Measurements from ENCODE around the gene C10orf88. TPM values are rescaled to one million over a fixed set of nuclear protein-coding genes. Genes with fewer than 3 reads are reported as not detected.

C10orf88 gene
- total and polyA plus RNA-seq, 9 of the 15 experiments (the other 6 are each of a cell fraction or from before 2014, with no cell fraction given) = 2.5 to 9.6 (median 7.5) TPM

- TF ChIP-seq ZC3H11A (IDR thresholded peaks at IDR 0.05; ENCODE audit: low read depth, low read length) (0 out of 2 replicates have a peak, but pooled peaks have one; percentile 85), ELK1 (CRISPR knock-in tag; IDR thresholded peaks at IDR 0.05) (no peak), CBX3 (IDR thresholded peaks at IDR 0.05; ENCODE audit: borderline replicate concordance in 1 of 2, low read length in 2 of 2) (peak in 1 of 2 experiments; percentile 95; a peak in 2 of 3 replicates), ZNF592 (IDR thresholded peaks at IDR 0.05) (peak; percentile 93), CCAR2 (IDR thresholded peaks at IDR 0.05; ENCODE audit: low read depth, low read length) (no peak), ZNF696 (CRISPR knock-in tag; conservative IDR thresholded peaks at IDR 0.05) (no peak), LCOR (CRISPR knock-in tag; IDR thresholded peaks at IDR 0.05) (0 out of 2 replicates have a peak, but pooled peaks have one; percentile 56), POLR2G (IDR thresholded peaks at IDR 0.05; ENCODE audit: low read depth, low read length) (peak; percentile 87), RBBP5 (IDR thresholded peaks at IDR 0.05; ENCODE audit: borderline replicate concordance, insufficient read depth, low read length, poor library complexity, severe bottlenecking) (peak; percentile 90), ARID1B (IDR thresholded peaks at IDR 0.05) (no peak), RB1 (IDR thresholded peaks at IDR 0.05; ENCODE audit: low read depth) (no peak; the same call in none of the 2 replicates), HNRNPLL (IDR thresholded peaks at IDR 0.05; ENCODE audit: low read depth, low read length, poor library complexity, severe bottlenecking) (peak; percentile 60), ZEB2 (IDR thresholded peaks at IDR 0.05) (peak; percentile 90), ZBTB2 (IDR thresholded peaks at IDR 0.05) (peak; percentile 100), BCOR (IDR thresholded peaks at IDR 0.05) (0 out of 2 replicates have a peak, but pooled peaks have one; percentile 9), KDM5B (IDR thresholded peaks at IDR 0.05; ENCODE audit: insufficient replicate concordance, low read depth, low read length) (peak; percentile 39), NCOA1 (IDR thresholded peaks at IDR 0.05; ENCODE audit: low read depth) (peak; percentile 95), NFIC (IDR thresholded peaks at IDR 0.05) (peak; percentile 37; the same call in 1 of the 2 replicates)
Observed at GRCh38 chr10:122953902-122954730, at the start of gene C10orf88 (continued).
